Ascending aorta (tissue), 2 donors: ENCODE data around the gene WAC. TPM values are rescaled to one million over a fixed set of nuclear protein-coding genes. Genes with fewer than 3 reads are reported as not detected.
A peak's percentile ranks its signal among the peaks of the same experiment; 100 is the strongest.

Experiments
- DNase-seq, 2 donors: peaks; one replicate each; pipeline ENCODE4 v3.0.0-alpha.2; 2019; ENCODE audit warnings: low spot score in 2 of 2
- H3K27ac ChIP-seq, 2 donors: fragments of 200-600 bp; sonication (generic); one replicate each; pipeline ENCODE4 v1.5.1; 2016 to 2017; ENCODE audit warnings: mild to moderate bottlenecking in 1 of 2
- H3K27me3 ChIP-seq: fragments of 200-600 bp; sonication (generic); one replicate; pipeline ENCODE4 v1.5.1; 2017
- H3K36me3 ChIP-seq, 2 donors: fragments of 200-600 bp; sonication (generic); one replicate each; pipeline ENCODE4 v1.5.1; 2016
- H3K4me1 ChIP-seq, 2 donors: fragments of 200-600 bp; sonication (generic); one replicate each; pipeline ENCODE4 v1.5.1; 2016 to 2017; ENCODE audit warnings: mild to moderate bottlenecking in 1 of 2
- H3K4me3 ChIP-seq, 2 donors: fragments of 200-600 bp; sonication (generic); one replicate each; pipeline ENCODE4 v1.5.1; 2016 to 2017; ENCODE audit warnings: mild to moderate bottlenecking in 1 of 2
- H3K9me3 ChIP-seq, 2 donors: fragments of 200-600 bp; sonication (generic); one replicate each; pipeline ENCODE4 v1.5.1; 2016
- CTCF ChIP-seq, 3 experiments: fragments of 200-600 bp in 2 of 3; fragments of 450-650 bp in 1 of 3; sonication (generic) in 2 of 3; IDR thresholded peaks; one replicate each; pipeline ENCODE4 v1.5.1; 2016 to 2019; ENCODE audit warnings: antibody characterized with exemption in 3 of 3, mild to moderate bottlenecking in 1 of 3, moderate library complexity in 1 of 3
- intact Hi-C: fragments of 100-400 bp; cut with DNase I; formaldehyde crosslinking; loops from one replicate; pipeline ENCODE4 v1.15.1; 2023
- total RNA-seq: library from RNA; depleted of rRNA; stranded (reverse); fragments of >200 nt; gene quantifications from one replicate; pipeline ENCODE4 v1.1.0, GENCODE V29; 2016

Gene WAC
- total RNA-seq, 1 donor from 2014 or later: 30.5 TPM

DNA sequence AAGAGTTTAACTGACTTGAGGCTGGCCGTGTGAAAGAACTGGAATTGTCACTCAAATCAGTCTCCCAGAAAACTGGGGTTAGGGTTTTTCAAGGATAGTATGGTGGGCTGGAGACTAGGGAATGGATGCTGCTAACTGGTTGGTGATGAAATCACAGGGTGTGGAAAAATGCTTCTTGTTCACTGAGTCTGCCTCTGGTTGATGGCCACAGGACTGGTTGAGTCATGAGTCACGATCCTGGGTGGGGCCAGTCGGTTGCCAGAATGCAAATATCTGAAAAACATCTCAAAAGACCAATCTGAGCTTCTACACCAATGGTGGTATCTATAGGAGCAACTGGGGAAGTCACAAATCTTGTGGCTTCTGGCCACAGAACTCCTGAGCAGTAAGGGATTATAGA lies 128.1 kb downstream of the WAC start:
- H3K4me3 ChIP-seq: no peak overlapping the region
- no peak overlapping the region for H3K27ac ChIP-seq
- intact Hi-C loops: loop anchor here (5.0 to 10.0 kb wide), 2 partner anchors 596 to 784 kb away; no protein-coding TSS in a partner anchor
- TF ChIP-seq CTCF (IDR thresholded peaks at IDR 0.05): no peak
- peak in 1 of 2 donors; percentile 62 for DNase-seq
- H3K36me3 ChIP-seq: no peaks in the 10 kb centered on the region
- H3K4me1 ChIP-seq: no peaks in the 10 kb centered on the region
- H3K9me3 ChIP-seq: no peaks in the 10 kb centered on the region
- no peaks in the 10 kb centered on the region for H3K27me3 ChIP-seq

GRCh38 chr10:28663576-28664368 lies 130.9 kb downstream of the WAC start:
- no peaks in the 10 kb centered on the region for H3K9me3 ChIP-seq
- peak overlapping the region; percentile 47 to 62 for H3K27ac ChIP-seq
- no peaks in the 10 kb centered on the region for H3K27me3 ChIP-seq
- no peak overlapping the region for H3K4me3 ChIP-seq
- H3K4me1 ChIP-seq: peaks cover 0 to 5% of the 10 kb centered on the region in 2 donors
- H3K36me3 ChIP-seq: no peaks in the 10 kb centered on the region
- intact Hi-C loops: loop anchor here (1.0 to 10.0 kb wide), 4 partner anchors 14 to 781 kb away; partner anchors contain the start of gene BAMBI
- peak; percentile 21 to 87 for DNase-seq
- TF ChIP-seq CTCF (IDR thresholded peaks at IDR 0.05): peak; percentile 88 to 98 (median 97)

GRCh38 chr10:28664369-28664740 lies 131.4 kb downstream of the WAC start:
- no peak for TF ChIP-seq CTCF (IDR thresholded peaks at IDR 0.05)
- Histone ChIP-seq H3K36me3 (no peaks in the 10 kb centered on the region), H3K4me1 (peaks cover 0 to 5% of the 10 kb centered on the region in 2 donors), H3K27me3 (no peaks in the 10 kb centered on the region), H3K27ac (peak overlapping the region; percentile 47 to 62), H3K4me3 (no peak overlapping the region), H3K9me3 (no peaks in the 10 kb centered on the region)
- DNase-seq: peak in 1 of 2 donors; percentile 82
- intact Hi-C loops: loop anchor here (1.0 to 10.0 kb wide), 4 partner anchors 13 to 780 kb away; partner anchors contain the start of gene BAMBI

DNA sequence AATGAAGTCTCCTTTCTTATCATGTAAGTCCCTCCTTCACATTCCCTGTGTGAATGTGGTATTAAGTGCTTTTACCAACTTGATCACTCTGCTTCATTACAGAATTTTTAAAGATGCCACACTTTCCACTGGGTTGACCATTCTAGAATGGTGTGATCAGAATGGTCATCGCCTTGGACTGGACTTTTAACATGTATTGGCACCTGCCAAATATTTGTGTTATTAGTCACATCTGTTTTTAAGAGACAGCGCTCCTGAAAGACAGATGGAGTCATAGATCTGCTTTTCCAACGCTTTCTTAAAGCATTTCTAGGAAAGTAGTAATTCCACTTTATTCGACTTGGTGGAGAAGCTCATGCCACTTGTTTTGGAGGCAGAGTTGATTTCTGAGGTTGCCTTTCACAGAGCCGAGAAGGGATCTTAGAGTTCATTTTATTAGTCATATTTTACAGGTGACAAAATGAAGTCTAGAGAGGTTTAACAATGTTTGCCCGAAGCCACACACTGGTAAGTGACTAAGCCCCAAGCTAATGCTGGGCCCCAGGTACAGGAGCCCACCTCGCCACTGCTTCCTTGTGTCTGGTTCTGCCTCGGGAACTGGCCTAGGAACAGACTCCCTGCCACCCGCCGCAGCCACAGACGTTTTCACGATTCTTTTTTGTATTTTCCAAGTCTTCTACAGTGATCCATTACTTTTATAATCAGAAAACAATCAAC lies 134.0 kb downstream of the WAC start:
- no peak overlapping the region for H3K27ac ChIP-seq
- no peak overlapping the region for H3K4me3 ChIP-seq
- no peaks in the 10 kb centered on the region for H3K36me3 ChIP-seq
- peaks cover 0 to 5% of the 10 kb centered on the region in 2 donors for H3K4me1 ChIP-seq
- TF ChIP-seq CTCF (IDR thresholded peaks at IDR 0.05): no peak
- H3K9me3 ChIP-seq: no peaks in the 10 kb centered on the region
- intact Hi-C loops: loop anchor here (10.0 kb wide), 1 partner anchor 778 kb away; no protein-coding TSS in a partner anchor
- DNase-seq: no peak
- H3K27me3 ChIP-seq: no peaks in the 10 kb centered on the region

GRCh38 chr10:28668363-28669226 lies 135.7 kb downstream of the WAC start:
- intact Hi-C loops: loop anchor here (1.0 to 10.0 kb wide), 2 partner anchors 9 to 776 kb away; partner anchors contain the start of gene BAMBI
- no peaks in the 10 kb centered on the region for H3K36me3 ChIP-seq
- H3K27me3 ChIP-seq: no peaks in the 10 kb centered on the region
- DNase-seq: peak; percentile 19 to 86
- H3K4me1 ChIP-seq: peaks cover 0 to 5% of the 10 kb centered on the region in 2 donors
- TF ChIP-seq CTCF (IDR thresholded peaks at IDR 0.05): no peak
- peak overlapping the region; percentile 63 to 64 for H3K4me3 ChIP-seq
- peak overlapping the region; percentile 44 to 65 for H3K27ac ChIP-seq
- no peaks in the 10 kb centered on the region for H3K9me3 ChIP-seq
